ENCODE results near the gene MYPN. TPM values are rescaled to one million over a fixed set of nuclear protein-coding genes. Genes with fewer than 3 reads are reported as not detected.

MYPN gene
- total and polyA plus RNA-seq, 2 experiments from 2014 or later, result not detected

DNA sequence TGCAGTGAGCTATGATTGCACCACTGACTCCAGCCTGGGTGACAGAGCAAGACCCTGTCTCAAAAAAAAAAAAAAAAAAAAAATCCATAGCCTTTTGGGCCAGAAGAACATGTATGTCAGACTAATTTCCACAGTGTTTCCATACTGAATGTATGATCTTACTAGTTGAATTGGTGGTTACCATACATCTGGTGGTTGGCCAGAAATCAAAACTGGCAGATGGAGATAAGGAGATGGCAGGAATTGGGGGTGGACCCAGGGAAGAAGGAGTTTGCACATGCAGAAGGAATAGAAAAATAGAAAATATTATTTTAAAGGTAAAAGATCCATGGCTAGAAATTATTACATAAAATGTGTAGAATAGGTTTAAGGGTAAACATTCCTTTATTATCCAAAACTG, 126.3 kb downstream of the MYPN start (continued):
- TF ChIP-seq, protein P1, sequence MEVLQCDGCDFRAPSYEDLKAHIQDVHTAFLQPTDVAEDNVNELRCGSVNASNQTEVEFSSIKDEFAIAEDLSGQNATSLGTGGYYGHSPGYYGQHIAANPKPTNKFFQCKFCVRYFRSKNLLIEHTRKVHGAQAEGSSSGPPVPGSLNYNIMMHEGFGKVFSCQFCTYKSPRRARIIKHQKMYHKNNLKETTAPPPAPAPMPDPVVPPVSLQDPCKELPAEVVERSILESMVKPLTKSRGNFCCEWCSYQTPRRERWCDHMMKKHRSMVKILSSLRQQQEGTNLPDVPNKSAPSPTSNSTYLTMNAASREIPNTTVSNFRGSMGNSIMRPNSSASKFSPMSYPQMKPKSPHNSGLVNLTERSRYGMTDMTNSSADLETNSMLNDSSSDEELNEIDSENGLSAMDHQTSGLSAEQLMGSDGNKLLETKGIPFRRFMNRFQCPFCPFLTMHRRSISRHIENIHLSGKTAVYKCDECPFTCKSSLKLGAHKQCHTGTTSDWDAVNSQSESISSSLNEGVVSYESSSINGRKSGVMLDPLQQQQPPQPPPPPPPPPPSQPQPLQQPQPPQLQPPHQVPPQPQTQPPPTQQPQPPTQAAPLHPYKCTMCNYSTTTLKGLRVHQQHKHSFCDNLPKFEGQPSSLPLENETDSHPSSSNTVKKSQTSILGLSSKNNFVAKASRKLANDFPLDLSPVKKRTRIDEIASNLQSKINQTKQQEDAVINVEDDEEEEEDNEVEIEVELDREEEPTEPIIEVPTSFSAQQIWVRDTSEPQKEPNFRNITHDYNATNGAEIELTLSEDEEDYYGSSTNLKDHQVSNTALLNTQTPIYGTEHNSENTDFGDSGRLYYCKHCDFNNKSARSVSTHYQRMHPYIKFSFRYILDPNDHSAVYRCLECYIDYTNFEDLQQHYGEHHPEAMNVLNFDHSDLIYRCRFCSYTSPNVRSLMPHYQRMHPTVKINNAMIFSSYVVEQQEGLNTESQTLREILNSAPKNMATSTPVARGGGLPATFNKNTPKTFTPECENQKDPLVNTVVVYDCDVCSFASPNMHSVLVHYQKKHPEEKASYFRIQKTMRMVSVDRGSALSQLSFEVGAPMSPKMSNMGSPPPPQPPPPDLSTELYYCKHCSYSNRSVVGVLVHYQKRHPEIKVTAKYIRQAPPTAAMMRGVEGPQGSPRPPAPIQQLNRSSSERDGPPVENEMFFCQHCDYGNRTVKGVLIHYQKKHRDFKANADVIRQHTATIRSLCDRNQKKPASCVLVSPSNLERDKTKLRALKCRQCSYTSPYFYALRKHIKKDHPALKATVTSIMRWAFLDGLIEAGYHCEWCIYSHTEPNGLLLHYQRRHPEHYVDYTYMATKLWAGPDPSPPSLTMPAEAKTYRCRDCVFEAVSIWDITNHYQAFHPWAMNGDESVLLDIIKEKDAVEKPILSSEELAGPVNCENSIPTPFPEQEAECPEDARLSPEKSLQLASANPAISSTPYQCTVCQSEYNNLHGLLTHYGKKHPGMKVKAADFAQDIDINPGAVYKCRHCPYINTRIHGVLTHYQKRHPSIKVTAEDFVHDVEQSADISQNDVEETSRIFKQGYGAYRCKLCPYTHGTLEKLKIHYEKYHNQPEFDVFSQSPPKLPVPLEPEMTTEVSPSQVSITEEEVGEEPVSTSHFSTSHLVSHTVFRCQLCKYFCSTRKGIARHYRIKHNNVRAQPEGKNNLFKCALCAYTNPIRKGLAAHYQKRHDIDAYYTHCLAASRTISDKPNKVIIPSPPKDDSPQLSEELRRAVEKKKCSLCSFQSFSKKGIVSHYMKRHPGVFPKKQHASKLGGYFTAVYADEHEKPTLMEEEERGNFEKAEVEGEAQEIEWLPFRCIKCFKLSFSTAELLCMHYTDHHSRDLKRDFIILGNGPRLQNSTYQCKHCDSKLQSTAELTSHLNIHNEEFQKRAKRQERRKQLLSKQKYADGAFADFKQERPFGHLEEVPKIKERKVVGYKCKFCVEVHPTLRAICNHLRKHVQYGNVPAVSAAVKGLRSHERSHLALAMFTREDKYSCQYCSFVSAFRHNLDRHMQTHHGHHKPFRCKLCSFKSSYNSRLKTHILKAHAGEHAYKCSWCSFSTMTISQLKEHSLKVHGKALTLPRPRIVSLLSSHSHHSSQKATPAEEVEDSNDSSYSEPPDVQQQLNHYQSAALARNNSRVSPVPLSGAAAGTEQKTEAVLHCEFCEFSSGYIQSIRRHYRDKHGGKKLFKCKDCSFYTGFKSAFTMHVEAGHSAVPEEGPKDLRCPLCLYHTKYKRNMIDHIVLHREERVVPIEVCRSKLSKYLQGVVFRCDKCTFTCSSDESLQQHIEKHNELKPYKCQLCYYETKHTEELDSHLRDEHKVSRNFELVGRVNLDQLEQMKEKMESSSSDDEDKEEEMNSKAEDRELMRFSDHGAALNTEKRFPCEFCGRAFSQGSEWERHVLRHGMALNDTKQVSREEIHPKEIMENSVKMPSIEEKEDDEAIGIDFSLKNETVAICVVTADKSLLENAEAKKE (CRISPR knock-in tag; IDR thresholded peaks at IDR 0.05), result no peak
- TF ChIP-seq POLR2AphosphoS5 (IDR thresholded peaks at IDR 0.05; ENCODE audit: low read depth) (no peak), ZNF114 (CRISPR knock-in tag; IDR thresholded peaks at IDR 0.05) (no peak), EZH2 (IDR thresholded peaks at IDR 0.05; ENCODE audit: low read depth, unreplicated experiment) (no peak)
- TF ChIP-seq, protein P2, sequence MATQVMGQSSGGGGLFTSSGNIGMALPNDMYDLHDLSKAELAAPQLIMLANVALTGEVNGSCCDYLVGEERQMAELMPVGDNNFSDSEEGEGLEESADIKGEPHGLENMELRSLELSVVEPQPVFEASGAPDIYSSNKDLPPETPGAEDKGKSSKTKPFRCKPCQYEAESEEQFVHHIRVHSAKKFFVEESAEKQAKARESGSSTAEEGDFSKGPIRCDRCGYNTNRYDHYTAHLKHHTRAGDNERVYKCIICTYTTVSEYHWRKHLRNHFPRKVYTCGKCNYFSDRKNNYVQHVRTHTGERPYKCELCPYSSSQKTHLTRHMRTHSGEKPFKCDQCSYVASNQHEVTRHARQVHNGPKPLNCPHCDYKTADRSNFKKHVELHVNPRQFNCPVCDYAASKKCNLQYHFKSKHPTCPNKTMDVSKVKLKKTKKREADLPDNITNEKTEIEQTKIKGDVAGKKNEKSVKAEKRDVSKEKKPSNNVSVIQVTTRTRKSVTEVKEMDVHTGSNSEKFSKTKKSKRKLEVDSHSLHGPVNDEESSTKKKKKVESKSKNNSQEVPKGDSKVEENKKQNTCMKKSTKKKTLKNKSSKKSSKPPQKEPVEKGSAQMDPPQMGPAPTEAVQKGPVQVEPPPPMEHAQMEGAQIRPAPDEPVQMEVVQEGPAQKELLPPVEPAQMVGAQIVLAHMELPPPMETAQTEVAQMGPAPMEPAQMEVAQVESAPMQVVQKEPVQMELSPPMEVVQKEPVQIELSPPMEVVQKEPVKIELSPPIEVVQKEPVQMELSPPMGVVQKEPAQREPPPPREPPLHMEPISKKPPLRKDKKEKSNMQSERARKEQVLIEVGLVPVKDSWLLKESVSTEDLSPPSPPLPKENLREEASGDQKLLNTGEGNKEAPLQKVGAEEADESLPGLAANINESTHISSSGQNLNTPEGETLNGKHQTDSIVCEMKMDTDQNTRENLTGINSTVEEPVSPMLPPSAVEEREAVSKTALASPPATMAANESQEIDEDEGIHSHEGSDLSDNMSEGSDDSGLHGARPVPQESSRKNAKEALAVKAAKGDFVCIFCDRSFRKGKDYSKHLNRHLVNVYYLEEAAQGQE (IDR thresholded peaks at IDR 0.05; ENCODE audit: unreplicated experiment), result no peak

DNA sequence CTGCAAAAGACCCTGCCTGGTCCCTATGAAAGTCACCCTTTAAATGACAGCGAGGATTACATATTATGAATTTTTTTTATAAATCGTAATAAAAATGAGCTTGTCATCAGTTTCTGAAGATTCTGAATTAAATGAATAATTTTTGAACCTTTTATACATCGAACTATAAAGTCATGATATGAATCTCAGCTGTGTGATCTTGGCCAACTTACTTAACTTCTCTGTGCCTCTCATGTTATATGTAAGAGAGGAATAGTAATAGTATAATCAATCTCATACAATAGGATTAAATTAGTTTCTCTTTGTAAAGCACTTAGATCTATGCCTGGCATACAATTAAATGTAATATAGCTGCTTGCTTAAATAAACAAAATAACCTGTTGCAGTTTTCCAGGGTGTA, 127.9 kb downstream of the MYPN start:
- Histone ChIP-seq H3K4me1 (ENCODE audit: insufficient read depth) (peaks cover 3% of the 10 kb centered on the region), H3K27ac (ENCODE audit: low read depth) (no peak overlapping the region), H4K20me1 (replicated peaks; ENCODE audit: insufficient read depth) (no peaks in the 10 kb centered on the region), H3K9me2 (ENCODE audit: insufficient read depth) (no peaks in the 10 kb centered on the region), H3K4me2 (no peak overlapping the region), H3K27me3 (ENCODE audit: insufficient read depth) (peaks cover 19% of the 10 kb centered on the region), H3K36me3 (ENCODE audit: insufficient read depth) (no peaks in the 10 kb centered on the region), H3K4me3 (no peak overlapping the region), H2AFZ (no peak overlapping the region), H3F3A (replicated peaks; ENCODE audit: low read depth) (no peaks in the 10 kb centered on the region; the same call in 1 of the 2 replicates), H3K79me2 (replicated peaks; ENCODE audit: insufficient read depth) (no peaks in the 10 kb centered on the region)
- H3K27me3 Mint-ChIP-seq (ENCODE audit: insufficient read depth, low read depth, poor library complexity), result peaks cover 5% of the 10 kb centered on the region
- no peaks in the 10 kb centered on the region for H3K36me3 Mint-ChIP-seq (ENCODE audit: low read depth)
- no peaks in the 10 kb centered on the region for H3K9me3 Mint-ChIP-seq
- no peak overlapping the region for H3K27ac Mint-ChIP-seq
- peaks cover 1% of the 10 kb centered on the region; the same call in 2 of the 3 replicates for H3K4me1 Mint-ChIP-seq
- H3K4me3 Mint-ChIP-seq, result no peak overlapping the region
- no peak for DNase-seq (ENCODE audit: low spot score)
- no peak for ATAC-seq
- TF ChIP-seq, protein P1 (CRISPR knock-in tag; IDR thresholded peaks at IDR 0.05), result no peak
